Measurements from ENCODE around the gene GNAT1.

Gene GNAT1

DNA sequence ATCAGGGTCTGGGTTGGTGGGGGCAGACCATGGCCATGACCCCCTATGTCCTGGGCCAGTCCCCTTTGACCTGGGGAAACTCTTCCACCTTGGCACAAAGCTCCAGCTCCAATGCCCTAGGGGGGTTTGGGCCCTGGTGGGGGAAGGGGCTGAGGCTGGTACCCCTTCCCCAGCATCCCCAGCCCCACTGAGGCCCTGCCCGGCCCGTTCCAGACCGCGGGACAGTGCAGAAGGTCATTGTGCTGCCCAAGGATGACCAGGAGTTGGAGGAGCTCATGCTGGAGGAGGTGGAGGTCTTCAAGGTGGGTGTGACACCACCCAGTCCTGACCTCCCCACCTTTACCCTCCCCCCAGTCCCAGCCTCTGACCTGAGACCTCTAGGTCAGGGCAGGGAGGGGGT lies 6.2 kb upstream of the GNAT1 start:
- Mint-ChIP-seq H3K4me3 (no peak overlapping the region), H3K9me3 (no peaks in the 10 kb centered on the region), H3K4me1 (peaks cover 38% of the 10 kb centered on the region), H3K36me3 (ENCODE audit: low read depth) (peaks cover 28% of the 10 kb centered on the region), H3K27ac (no peak overlapping the region), H3K27me3 (ENCODE audit: low read depth, poor library complexity) (no peaks in the 10 kb centered on the region)
- TF ChIP-seq, protein P1, sequence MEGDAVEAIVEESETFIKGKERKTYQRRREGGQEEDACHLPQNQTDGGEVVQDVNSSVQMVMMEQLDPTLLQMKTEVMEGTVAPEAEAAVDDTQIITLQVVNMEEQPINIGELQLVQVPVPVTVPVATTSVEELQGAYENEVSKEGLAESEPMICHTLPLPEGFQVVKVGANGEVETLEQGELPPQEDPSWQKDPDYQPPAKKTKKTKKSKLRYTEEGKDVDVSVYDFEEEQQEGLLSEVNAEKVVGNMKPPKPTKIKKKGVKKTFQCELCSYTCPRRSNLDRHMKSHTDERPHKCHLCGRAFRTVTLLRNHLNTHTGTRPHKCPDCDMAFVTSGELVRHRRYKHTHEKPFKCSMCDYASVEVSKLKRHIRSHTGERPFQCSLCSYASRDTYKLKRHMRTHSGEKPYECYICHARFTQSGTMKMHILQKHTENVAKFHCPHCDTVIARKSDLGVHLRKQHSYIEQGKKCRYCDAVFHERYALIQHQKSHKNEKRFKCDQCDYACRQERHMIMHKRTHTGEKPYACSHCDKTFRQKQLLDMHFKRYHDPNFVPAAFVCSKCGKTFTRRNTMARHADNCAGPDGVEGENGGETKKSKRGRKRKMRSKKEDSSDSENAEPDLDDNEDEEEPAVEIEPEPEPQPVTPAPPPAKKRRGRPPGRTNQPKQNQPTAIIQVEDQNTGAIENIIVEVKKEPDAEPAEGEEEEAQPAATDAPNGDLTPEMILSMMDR (IDR thresholded peaks at IDR 0.05) = no peak
- no peak for DNase-seq

DNA sequence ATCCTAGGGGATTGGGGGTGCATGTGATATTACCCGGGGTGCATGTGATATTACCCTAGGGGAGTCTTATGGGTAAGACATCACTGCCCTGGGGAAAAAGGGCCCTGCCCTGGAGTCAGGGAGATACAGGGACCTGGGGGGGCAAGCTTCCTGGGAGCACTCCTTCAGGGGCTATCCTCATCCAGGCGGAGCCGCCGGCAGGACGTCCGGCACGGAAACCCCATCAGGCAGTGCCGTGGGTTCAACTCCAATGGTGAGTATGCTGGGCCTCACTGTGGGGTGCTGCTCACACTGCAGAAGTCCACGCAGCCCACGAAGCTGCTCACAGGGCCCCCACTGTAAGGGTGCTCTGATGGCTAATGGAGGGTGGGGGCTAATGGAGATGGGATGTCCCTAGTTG lies 5.3 kb upstream of the GNAT1 start:
- Mint-ChIP-seq H3K9me3 (no peaks in the 10 kb centered on the region), H3K36me3 (ENCODE audit: low read depth) (peaks cover 23% of the 10 kb centered on the region), H3K4me3 (no peak overlapping the region)

DNA sequence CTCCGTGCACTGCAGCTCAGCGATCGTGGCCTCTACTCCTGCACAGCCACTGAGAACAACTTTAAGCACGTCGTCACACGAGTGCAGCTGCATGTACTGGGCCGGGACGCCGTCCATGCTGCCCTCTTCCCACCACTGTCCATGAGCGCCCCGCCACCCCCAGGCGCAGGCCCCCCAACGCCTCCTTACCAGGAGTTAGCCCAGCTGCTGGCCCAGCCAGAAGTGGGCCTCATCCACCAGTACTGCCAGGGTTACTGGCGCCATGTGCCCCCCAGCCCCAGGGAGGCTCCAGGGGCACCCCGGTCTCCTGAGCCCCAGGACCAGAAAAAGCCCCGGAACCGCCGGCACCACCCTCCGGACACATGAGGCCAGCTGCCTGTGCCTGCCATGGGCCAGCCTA lies 3.7 kb upstream of the GNAT1 start:
- no peak for DNase-seq
- H3K4me1 Mint-ChIP-seq = peaks cover 22% of the 10 kb centered on the region
- H3K27me3 Mint-ChIP-seq (ENCODE audit: low read depth, poor library complexity) = peaks cover 3% of the 10 kb centered on the region
- TF ChIP-seq, protein P1 (IDR thresholded peaks at IDR 0.05) = no peak
- no peaks in the 10 kb centered on the region for H3K9me3 Mint-ChIP-seq
- H3K4me3 Mint-ChIP-seq = no peak overlapping the region
- no peak overlapping the region for H3K27ac Mint-ChIP-seq
- H3K36me3 Mint-ChIP-seq (ENCODE audit: low read depth) = peaks cover 12% of the 10 kb centered on the region

More for the DNA sequence above, 5.3 kb upstream of the GNAT1 start:
- TF ChIP-seq, protein P1 (IDR thresholded peaks at IDR 0.05) = no peak
- Mint-ChIP-seq H3K4me1 (peaks cover 34% of the 10 kb centered on the region), H3K27me3 (ENCODE audit: low read depth, poor library complexity) (no peaks in the 10 kb centered on the region), H3K27ac (peak overlapping the region; percentile 80)
- no peak for DNase-seq

DNA sequence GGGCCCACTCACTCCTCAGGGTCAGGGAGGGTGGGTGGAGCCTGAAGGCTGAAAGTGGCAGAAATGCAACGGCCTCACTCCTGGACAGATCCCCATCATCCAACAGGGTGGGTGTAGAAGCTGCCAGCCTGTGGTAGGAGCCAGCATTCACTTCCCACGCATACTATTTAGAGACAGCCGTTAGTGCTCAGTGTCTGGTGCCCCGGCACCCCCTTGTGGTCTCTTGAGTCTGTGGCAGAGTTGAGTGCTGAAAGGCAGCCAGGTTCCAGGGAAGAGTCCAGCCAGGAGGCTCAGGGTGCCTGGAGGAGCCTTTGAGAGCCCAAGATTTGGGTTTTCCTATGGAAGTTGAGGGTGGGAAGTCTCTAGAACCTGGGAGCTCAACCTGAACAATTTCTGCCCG lies 2.1 kb upstream of the GNAT1 start:
- H3K27me3 Mint-ChIP-seq (ENCODE audit: low read depth, poor library complexity) = peaks cover 7% of the 10 kb centered on the region
- peak overlapping the region; percentile 87 for H3K27ac Mint-ChIP-seq
- peak; percentile 68 for DNase-seq
- peaks cover 14% of the 10 kb centered on the region for H3K4me1 Mint-ChIP-seq
- TF ChIP-seq, protein P1 (IDR thresholded peaks at IDR 0.05) = peak; percentile 72
- peaks cover 1% of the 10 kb centered on the region for H3K36me3 Mint-ChIP-seq (ENCODE audit: low read depth)
- H3K4me3 Mint-ChIP-seq = no peak overlapping the region
- H3K9me3 Mint-ChIP-seq = no peaks in the 10 kb centered on the region

DNA sequence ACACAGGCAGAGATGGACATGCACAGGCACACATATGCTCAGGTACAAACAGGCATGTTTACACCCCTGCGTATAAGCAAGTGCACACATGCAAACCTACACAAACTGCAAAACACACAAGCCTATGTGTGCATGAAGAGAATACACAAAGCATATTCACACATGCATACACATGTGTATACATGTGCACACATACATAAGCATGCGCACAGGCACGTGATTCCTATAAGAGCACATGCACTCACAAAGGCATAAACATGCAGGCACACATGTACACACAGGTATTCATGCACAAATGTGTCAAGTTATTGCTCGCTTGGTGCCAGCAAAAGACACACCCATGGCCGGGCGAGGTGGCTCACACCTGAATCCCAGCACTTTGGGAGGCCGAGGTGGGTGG lies 1.4 kb upstream of the GNAT1 start:
- Mint-ChIP-seq H3K4me3 (no peak overlapping the region), H3K27ac (no peak overlapping the region), H3K9me3 (no peaks in the 10 kb centered on the region), H3K4me1 (peaks cover 20% of the 10 kb centered on the region), H3K27me3 (ENCODE audit: low read depth, poor library complexity) (peaks cover 10% of the 10 kb centered on the region), H3K36me3 (ENCODE audit: low read depth) (no peaks in the 10 kb centered on the region)
- no peak for DNase-seq
- TF ChIP-seq, protein P1 (IDR thresholded peaks at IDR 0.05) = no peak

DNA sequence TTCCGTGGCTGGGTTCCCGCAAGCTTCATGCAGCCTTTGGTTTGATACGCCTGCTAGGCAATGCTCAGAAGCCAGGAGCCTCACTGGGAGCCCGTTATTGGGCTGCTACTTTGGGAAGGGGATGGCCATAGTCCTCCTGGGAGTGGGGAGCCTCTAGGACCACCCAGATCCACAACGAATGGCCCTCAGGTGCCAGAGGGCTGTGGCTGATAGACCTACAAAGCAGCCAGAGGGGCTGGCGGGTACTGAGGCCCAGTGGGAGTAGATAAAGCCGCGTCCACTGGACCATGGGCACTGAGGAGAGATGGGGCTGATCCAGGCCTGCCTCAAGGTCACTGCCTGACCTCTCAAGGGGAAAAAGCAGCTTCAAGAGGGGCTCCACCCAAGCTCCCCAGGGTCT lies 714 bp downstream of the GNAT1 start:
- TF ChIP-seq, protein P1 (IDR thresholded peaks at IDR 0.05) = no peak
- Mint-ChIP-seq H3K9me3 (no peaks in the 10 kb centered on the region), H3K27ac (no peak overlapping the region), H3K36me3 (ENCODE audit: low read depth) (no peaks in the 10 kb centered on the region), H3K4me3 (no peak overlapping the region), H3K4me1 (peaks cover 26% of the 10 kb centered on the region), H3K27me3 (ENCODE audit: low read depth, poor library complexity) (peaks cover 15% of the 10 kb centered on the region)
- no peak for DNase-seq
